HG03342 (cell line): ENCODE results near the gene ZNF222.

Source experiments
- ATAC-seq: cut with Tn5 transposase; IDR thresholded peaks from one replicate; pipeline ENCODE4 v1.9.1; 2021; ENCODE audit warnings: mild to moderate bottlenecking, moderate library complexity; ENCODE audit not compliant: unreplicated experiment

Gene ZNF222

DNA sequence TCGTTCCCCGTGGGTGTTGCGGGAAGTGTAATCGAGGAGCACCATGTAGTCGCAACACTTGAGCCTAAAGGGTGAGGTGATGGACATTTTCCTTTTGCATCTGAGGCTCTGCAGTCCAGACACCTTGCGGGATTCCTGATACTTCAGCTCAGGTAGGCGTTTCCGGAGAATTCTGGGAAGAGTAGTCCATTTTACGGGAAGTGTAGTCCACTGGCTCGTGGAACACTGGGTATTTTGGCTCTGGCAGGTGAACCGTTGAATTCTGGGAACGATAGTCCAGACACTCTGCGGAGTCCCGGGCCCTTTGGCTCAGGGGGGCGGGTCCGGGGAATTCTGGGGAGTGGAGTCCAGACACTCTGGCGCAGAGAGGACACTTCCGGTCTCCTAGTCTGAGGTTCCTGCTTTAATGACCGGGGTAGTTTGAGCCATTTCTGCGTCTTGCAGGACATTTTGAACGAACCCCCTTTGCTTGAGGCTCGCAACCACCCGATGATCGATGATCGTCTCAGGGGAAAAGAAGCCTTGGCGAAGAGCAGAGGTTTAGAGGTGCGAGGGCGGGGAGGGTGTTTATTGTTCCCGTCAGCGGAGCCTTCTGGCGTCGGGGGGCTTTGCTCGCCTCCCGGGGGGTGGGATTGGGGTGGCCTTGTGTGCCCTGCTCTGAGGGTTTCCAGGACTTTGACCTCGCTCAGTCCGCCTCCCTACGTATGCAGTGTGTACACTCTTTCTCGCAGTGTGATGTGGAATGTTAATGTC is 26.6 kb downstream of the ZNF222 start, which contains the start of gene ZNF223:
ZNF223 (plus strand) TSS at position 387 of the 753 bp plus-strand sequence. CDS start 3,141 bp downstream, outside the sequence.
- no peak for ATAC-seq

DNA sequence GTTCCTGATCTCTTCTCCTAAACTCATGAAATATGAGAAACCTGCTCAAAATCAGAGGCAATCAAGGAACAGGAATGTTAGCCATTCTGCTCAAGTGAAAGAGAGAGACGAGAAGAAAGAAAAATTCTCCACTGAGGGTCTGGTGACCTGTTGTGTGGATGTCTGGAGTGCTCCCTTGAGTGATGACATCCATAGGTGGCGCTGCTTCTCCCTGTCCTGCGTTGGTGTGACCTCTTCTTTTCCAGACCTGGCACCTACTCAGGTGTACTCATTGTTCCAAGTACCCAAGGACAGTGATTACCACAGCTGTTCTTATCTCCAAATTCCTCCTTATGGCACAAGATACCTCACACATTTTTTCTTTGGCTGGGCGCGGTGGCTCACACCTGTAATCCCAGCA is 30.7 kb downstream of the ZNF222 start:
- no peak for ATAC-seq

DNA sequence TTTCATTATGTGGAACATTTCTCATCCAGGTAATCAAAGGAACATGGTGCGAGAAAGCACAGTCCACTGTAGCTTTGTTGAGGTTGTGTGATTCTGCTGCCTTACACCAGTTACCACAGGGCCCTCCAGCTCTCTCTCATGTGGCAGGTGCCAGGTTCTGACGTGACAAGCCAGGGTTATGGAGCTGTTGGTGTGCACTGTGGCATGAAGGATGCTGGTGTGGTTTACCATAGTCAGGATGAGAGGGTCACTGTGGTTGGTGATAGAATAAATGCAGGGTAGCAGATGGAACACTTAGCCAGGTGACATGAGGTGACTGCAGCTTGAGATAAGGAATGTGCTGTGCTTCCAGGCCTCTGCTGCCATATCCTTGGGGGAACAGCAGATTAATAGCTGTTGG is 34.0 kb downstream of the ZNF222 start:
- no peak for ATAC-seq

DNA sequence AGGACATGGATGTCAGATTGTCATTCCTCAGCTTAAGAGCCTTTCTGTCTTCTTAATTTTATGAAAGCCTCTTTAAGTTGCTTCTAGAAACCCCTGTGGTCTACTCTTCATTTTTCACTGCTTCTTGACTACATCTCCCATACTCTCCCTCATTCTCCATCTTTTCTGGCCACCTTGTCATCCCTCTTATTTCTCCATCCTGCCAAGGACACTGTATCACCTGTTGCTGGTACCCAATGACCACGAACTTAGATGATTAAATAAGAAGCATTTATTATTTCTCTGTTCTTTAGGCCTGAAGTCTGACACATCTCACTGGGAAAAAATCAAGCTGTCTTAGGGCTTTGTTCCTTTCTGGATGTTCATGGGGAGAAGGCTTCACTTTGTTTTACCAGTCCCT is 35.9 kb downstream of the ZNF222 start:
- no peak for ATAC-seq

DNA sequence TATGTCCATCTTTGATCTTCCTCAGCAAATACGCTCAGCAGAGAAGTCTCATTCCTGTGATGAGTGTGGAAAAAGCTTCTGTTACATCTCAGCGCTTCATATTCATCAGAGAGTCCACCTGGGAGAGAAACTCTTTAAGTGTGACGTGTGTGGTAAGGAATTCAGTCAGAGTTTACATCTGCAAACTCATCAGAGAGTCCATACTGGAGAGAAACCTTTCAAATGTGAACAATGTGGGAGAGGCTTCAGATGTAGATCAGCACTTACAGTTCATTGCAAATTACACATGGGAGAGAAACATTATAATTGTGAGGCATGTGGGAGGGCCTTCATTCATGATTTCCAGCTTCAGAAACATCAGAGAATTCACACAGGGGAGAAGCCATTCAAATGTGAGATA is 41.1 kb downstream of the ZNF222 start:
- no peak for ATAC-seq

DNA sequence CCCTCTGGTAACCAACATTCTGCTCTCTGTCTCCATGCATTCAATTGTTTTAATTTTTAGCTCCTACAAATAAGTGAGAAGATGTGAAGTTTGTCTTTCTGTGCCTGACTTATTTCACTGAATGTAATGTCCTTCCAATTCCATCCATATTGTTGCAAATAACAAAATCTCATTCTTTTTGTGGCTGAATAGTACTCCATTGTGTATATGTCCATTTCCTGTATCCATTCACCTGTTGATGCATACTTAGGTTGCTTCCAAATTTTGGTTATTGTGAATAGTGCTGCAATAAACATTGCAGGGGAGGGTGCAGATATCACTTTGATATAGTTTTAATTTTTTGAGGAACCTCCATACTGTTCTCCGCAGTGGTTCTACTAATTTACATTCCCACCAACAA is 44.2 kb downstream of the ZNF222 start:
- ATAC-seq: no peak

DNA sequence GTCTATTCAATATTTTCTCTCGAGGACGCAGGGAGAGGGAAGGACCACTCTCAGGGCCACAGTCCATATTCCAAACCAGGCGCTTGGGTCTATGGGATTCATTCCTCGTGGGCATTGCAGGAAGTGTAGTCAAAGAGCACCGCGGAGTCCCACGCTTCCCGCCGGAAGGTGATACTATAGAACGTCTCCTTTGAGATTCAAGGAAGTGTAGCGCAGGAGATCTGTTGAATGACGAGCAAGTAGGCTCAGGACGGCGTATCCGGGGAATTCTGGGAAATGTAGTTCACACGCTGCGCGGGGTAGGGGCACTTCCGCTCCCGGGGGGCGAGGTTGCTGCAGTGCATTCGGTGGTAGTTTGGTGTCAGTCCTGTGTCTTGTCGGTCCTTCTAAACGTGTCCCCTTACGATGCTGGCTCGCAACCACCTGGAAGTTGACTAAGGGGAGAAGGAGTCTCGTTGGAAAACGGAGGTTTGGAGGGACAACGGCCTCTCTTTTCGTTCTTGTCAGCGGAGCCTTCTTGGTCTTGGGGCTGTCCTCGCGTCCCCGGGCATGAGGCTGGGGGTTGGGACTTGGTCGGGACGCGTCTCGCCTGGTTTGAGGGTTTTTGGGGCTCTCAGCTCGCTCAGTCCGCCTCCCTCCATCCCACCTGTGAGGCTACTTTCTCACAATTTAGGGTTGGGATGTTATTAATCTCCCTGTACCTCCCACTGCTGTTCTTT is 46.8 kb downstream of the ZNF222 start, which contains the start of gene ZNF284:
ZNF284 (plus strand) TSS at position 336 of the 719 bp plus-strand sequence. CDS start 4,231 bp downstream, outside the sequence.
- peak; percentile 95 for ATAC-seq

DNA sequence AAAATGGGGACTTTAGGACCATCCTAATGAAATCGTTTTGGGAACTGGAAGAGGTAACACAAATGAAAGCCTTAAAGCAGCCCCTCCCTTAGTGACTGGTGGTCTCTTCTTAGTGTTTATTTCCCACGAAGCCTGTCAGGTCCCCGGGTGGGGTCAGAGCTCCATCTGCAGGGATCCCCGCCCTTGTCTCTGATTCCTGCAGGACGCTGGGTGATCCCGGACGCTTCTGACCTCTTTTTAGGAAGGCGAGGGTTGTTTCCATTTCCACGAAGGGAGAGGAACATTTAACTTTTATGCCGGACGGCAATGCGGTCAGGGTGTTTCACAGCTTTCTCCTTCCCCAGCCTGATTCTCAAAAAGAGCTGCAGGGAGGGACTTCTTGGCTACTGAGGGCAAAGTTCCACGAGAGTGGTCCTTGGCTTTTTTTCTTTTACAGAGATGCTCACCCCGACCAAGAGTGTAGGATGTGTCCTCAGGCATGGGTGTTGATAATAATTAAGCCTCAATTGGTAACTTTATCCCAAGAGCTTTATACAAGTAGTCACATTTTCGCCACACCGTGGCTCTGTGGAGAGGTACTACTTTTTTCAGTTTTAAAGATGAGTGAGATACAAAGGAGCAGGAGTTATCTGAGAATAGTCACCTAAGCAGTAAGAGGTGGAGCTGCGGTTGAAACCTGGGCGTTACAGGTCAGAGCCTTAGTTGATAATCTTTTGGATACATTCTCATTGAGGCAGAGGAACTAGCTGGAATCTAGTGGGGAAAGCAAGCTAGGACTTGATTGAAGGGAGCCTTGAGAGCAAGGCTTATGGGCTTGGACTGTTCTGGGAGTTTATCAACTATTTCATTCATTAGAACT is 47.6 kb downstream of the ZNF222 start:
- ATAC-seq: no peak

DNA sequence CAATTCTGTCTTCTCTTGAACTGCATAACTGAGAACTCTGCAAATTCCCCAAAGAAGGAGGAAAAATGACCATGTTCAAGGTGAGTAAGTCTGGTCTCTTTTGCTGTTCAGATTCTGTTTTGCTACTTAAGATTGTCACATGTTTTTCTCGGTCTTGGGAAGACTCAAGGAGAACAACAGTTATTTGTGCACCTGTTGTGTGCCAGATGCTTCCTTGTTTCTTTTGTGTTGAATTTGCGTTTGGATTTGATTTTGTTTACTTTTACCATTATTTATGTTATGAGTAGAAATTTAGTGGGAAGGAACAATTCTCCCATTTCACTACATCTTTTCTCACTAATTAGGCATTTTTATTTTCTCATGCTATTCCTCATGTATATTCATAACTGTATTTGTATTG is 51.1 kb downstream of the ZNF222 start:
- ATAC-seq: no peak
